GM12878 (cell line): ENCODE data around the gene ARHGAP21. TPM values are rescaled to one million over a fixed set of nuclear protein-coding genes. Genes with fewer than 3 reads are reported as not detected.

Experiments used
- ATAC-seq: fragments of 200-7000 bp; cut with Tn5 transposase; 3 replicates; pipeline ENCODE4 v1.9.1; 2020; ENCODE audit warnings: mild to moderate bottlenecking, moderate library complexity
- BruUV-seq: library from RNA; stranded (reverse); fragments of 400-500 nt; replicated peaks from 2 replicates; lab custom pipeline; 2021; lab: Mats Ljungman, UMichigan
- CTCF ChIA-PET: fragments of 300-600 bp; sonication (Branson Sonifier 250); formaldehyde crosslinking; extraction: SDS; loops from one replicate; lab custom pipeline; 2021; ENCODE audit warnings: inconsistent platforms; lab: Yijun Ruan, JAX
- POLR2A ChIA-PET: fragments of 350-600 bp; formaldehyde crosslinking; extraction: SDS; loops from one replicate; lab custom pipeline; 2021; ENCODE audit warnings: inconsistent platforms; lab: Charles Lee
- RAD21 ChIA-PET: fragments of 300-600 bp; sonication (Branson Sonifier 250); formaldehyde crosslinking; loops from one replicate; lab custom pipeline; 2023; ENCODE audit warnings: antibody characterized with exemption; ENCODE audit not compliant: unreplicated experiment; lab: Charles Lee
- SMC1A ChIA-PET: fragments of 300-600 bp; sonication (Branson Sonifier 250); formaldehyde crosslinking; loops from one replicate; lab custom pipeline; 2023; ENCODE audit not compliant: unreplicated experiment, uncharacterized antibody; lab: Charles Lee
- DNase-seq: peaks from one replicate; pipeline ENCODE4 v3.0.0-alpha.2; 2011; ENCODE audit warnings: low read depth, low spot score
- FAIRE-seq: peaks from 3 replicates; lab custom pipeline; 2011; peaks lifted over from hg19 to GRCh38; lab: Jason Lieb, UNC
- H2AFZ ChIP-seq: 2 replicates; pipeline ENCODE4 v1.6.0; 2011; ENCODE audit warnings: low read depth, low read length, control low read depth; ENCODE audit not compliant: control insufficient read depth
- H3K27ac ChIP-seq: 2 replicates; pipeline ENCODE4 v1.5.1; 2011; ENCODE audit warnings: control low read depth; ENCODE audit not compliant: control insufficient read depth, insufficient read depth
- H3K27me3 ChIP-seq, 2 experiments: replicated peaks in 1 of 2; 2 replicates each; pipeline versions ENCODE4 v1.6.0 to v1.6.1; 2011; ENCODE audit warnings: low read length in 1 of 2; ENCODE audit not compliant: control insufficient read depth in 2 of 2, insufficient read depth in 2 of 2
- H3K36me3 ChIP-seq, 2 experiments: 2 replicates each; pipeline ENCODE4 v1.5.1; 2011; ENCODE audit warnings: low read length in 1 of 2; ENCODE audit not compliant: control insufficient read depth in 2 of 2, insufficient read depth in 2 of 2
- H3K4me1 ChIP-seq: 2 replicates; pipeline ENCODE4 v1.6.1; 2011; ENCODE audit warnings: mild to moderate bottlenecking, low read length, moderate library complexity, mixed read lengths; ENCODE audit not compliant: control insufficient read depth, insufficient read depth
- H3K4me2 ChIP-seq: 2 replicates; pipeline ENCODE4 v1.6.0; 2011; ENCODE audit warnings: control low read depth; ENCODE audit not compliant: control insufficient read depth, insufficient read depth
- H3K4me3 ChIP-seq: fragments of 200-600 bp; sonication (generic); 2 replicates; pipeline ENCODE4 v1.5.1; 2016
- H3K79me2 ChIP-seq: 2 replicates; pipeline ENCODE4 v1.6.0; 2011; ENCODE audit warnings: low read length; ENCODE audit not compliant: control insufficient read depth, insufficient read depth
- H3K9ac ChIP-seq: 2 replicates; pipeline ENCODE4 v1.8.0; 2011; ENCODE audit warnings: low read length, control low read depth, mixed read lengths; ENCODE audit not compliant: control insufficient read depth, insufficient read depth
- H3K9me3 ChIP-seq: replicated peaks from 3 replicates; pipeline ENCODE4 v1.5.1; 2011; ENCODE audit warnings: mild to moderate bottlenecking, low read length; ENCODE audit not compliant: control insufficient read depth, insufficient read depth
- H4K20me1 ChIP-seq: 2 replicates; pipeline ENCODE4 v1.6.0; 2011; ENCODE audit not compliant: control insufficient read depth, insufficient read depth
- ATF3 ChIP-seq: IDR thresholded peaks from 2 replicates; pipeline ENCODE4 v1.6.1; 2011; ENCODE audit warnings: low read depth, mild to moderate bottlenecking, low read length, moderate library complexity, borderline replicate concordance; ENCODE audit errors: extremely low read depth
- BCLAF1 ChIP-seq: fragments of 450-650 bp; IDR thresholded peaks from 2 replicates; pipeline ENCODE4 v1.6.1; 2017; ENCODE audit warnings: antibody characterized with exemption, mild to moderate bottlenecking, moderate library complexity
- BHLHE40 ChIP-seq, 2 experiments: fragments of 450-650 bp in 1 of 2; IDR thresholded peaks; 2 replicates each; pipeline ENCODE4 v1.6.1; 2011 to 2017; ENCODE audit warnings: low read depth in 2 of 2, borderline replicate concordance in 1 of 2, improper control_type of control experiment in 1 of 2, low read length in 1 of 2, mild to moderate bottlenecking in 1 of 2
- DPF2 ChIP-seq: fragments of 450-650 bp; IDR thresholded peaks from 2 replicates; pipeline ENCODE4 v1.6.1; 2017; ENCODE audit warnings: mild to moderate bottlenecking
- HCFC1 ChIP-seq: fragments of 150-350 bp; IDR thresholded peaks from 2 replicates; pipeline ENCODE4 v1.6.1; 2014; ENCODE audit warnings: low read length
- HDGF ChIP-seq: fragments of 450-650 bp; IDR thresholded peaks from 2 replicates; pipeline ENCODE4 v1.6.1; 2016; ENCODE audit warnings: antibody characterized with exemption
- HSF1 ChIP-seq: fragments of 150-350 bp; IDR thresholded peaks from 2 replicates; pipeline ENCODE4 v1.6.1; 2014; ENCODE audit warnings: mild to moderate bottlenecking, low read depth, low read length
- JUNB ChIP-seq: IDR thresholded peaks from 2 replicates; pipeline ENCODE4 v1.6.1; 2016; ENCODE audit warnings: antibody characterized with exemption, mild to moderate bottlenecking
- MTA2 ChIP-seq: fragments of 450-650 bp; IDR thresholded peaks from 2 replicates; pipeline ENCODE4 v1.6.1; 2016; ENCODE audit warnings: low read depth, mild to moderate bottlenecking, moderate library complexity
- MYC ChIP-seq: IDR thresholded peaks from 2 replicates; pipeline ENCODE4 v1.6.1; 2011; ENCODE audit warnings: mild to moderate bottlenecking, low read length, moderate library complexity, inconsistent platforms; ENCODE audit not compliant: insufficient read depth, insufficient replicate concordance, insufficient read length, severe bottlenecking
- POLR2A ChIP-seq: IDR thresholded peaks from 2 replicates; pipeline ENCODE4 v1.6.1; 2011; ENCODE audit warnings: low read depth, mild to moderate bottlenecking, low read length
- RAD21 ChIP-seq: IDR thresholded peaks from 2 replicates; pipeline ENCODE4 v1.6.1; 2011; ENCODE audit warnings: mild to moderate bottlenecking, low read depth, low read length, moderate library complexity; ENCODE audit not compliant: insufficient read depth
- RAD51 ChIP-seq: fragments of 450-650 bp; IDR thresholded peaks from 2 replicates; pipeline ENCODE4 v1.6.1; 2016; ENCODE audit warnings: moderate library complexity, mild to moderate bottlenecking, inconsistent platforms
- RB1 ChIP-seq: fragments of 450-650 bp; formaldehyde crosslinking; IDR thresholded peaks from 2 replicates; pipeline ENCODE4 v1.6.1; 2017; ENCODE audit warnings: mild to moderate bottlenecking, borderline replicate concordance
- SMC3 ChIP-seq: IDR thresholded peaks from 2 replicates; pipeline ENCODE4 v1.6.1; 2011; ENCODE audit warnings: low read length, improper control_type of control experiment, borderline replicate concordance
- TAF1 ChIP-seq: IDR thresholded peaks from 2 replicates; pipeline ENCODE4 v1.6.1; 2011; ENCODE audit warnings: mild to moderate bottlenecking, low read depth, low read length, borderline replicate concordance
- TARDBP ChIP-seq: IDR thresholded peaks from 2 replicates; pipeline ENCODE4 v1.6.1; 2016; ENCODE audit warnings: borderline replicate concordance
- TCF7 ChIP-seq: IDR thresholded peaks from 2 replicates; pipeline ENCODE4 v1.6.1; 2014; ENCODE audit warnings: antibody characterized with exemption, borderline replicate concordance
- ZNF274 ChIP-seq: IDR thresholded peaks from one replicate; pipeline ENCODE4 v1.8.0; 2011; ENCODE audit not compliant: insufficient read length, insufficient read depth
- WGBS: methylation state at CpG from one replicate; pipeline ENCODE4 v1.1.6; 2016; ENCODE audit warnings: low lambda C conversion rate; ENCODE audit not compliant: insufficient replicate concordance, insufficient coverage; ENCODE audit errors: missing lambda C conversion rate; 5-methylcytosine and 5-hydroxymethylcytosine counted together
- in situ Hi-C: fragments of 300-500 bp; cut with MboI; formaldehyde crosslinking; loops from 9 replicates; pipeline ENCODE4 v1.14.3; 2018; ENCODE audit warnings: mixed read lengths
- intact Hi-C: fragments of 100-400 bp; cut with micrococcal nuclease; formaldehyde crosslinking; loops from one replicate; pipeline ENCODE4 v1.14.2; 2022; ENCODE audit not compliant: unreplicated experiment
- polyA plus RNA-seq, 11 experiments: library from polyadenylated mRNA; depleted of rRNA in 4 of 11; unstranded in 6 of 11; stranded (reverse) in 5 of 11; fragments of >200 nt; fragmentation: Nextera tagmentation in 4 of 11; fragmentation: Illumina TruSeq in 1 of 11; extraction: Ambion mirVana in 4 of 11; extraction: Trizol in 1 of 11; gene quantifications; 1 replicate in 1 of 11; 2 replicates in 10 of 11; pipeline versions ENCODE4 v1.2.1 to v1.2.3, GENCODE V29; 2011 to 2016; ENCODE audit warnings: inconsistent platforms in 2 of 11, missing spikeins in 2 of 11, low read depth in 1 of 11
- total RNA-seq, 4 experiments: library from RNA; depleted of rRNA in 3 of 4; stranded (reverse); fragments of >200 nt in 3 of 4; fragmentation: Illumina TruSeq in 1 of 4; extraction: Trizol in 1 of 4; gene quantifications; 2 replicates each; pipeline versions ENCODE4 v1.2.1 to v1.2.3, GENCODE V29; 2013 to 2021

Gene ARHGAP21
- total and polyA plus RNA-seq, 10 of the 15 experiments (the other 5 are each of a cell fraction or from before 2014, with no cell fraction given): 11.7 to 103 (median 37.6) TPM

GRCh38 chr10:24579448-24579847 is 144.2 kb downstream of the ARHGAP21 start (continued):
- TF ChIP-seq BCLAF1 (no peak), ATF3 (no peak), HDGF (no peak), SMC3 (no peak), JUNB (no peak), RB1 (no peak), ZNF274 (no peak)

- Histone ChIP-seq H4K20me1 (no peaks in the 10 kb centered on the region), H3K36me3 (no peaks in the 10 kb centered on the region), H3K9me3 (no peaks in the 10 kb centered on the region), H3K4me1 (no peaks in the 10 kb centered on the region), H3K4me2 (no peak overlapping the region), H3K27ac (no peak overlapping the region), H2AFZ (no peak overlapping the region), H3K27me3 (no peaks in the 10 kb centered on the region), H3K9ac (no peak overlapping the region), H3K79me2 (no peaks in the 10 kb centered on the region), H3K4me3 (no peak overlapping the region)
- in situ Hi-C loops: no loop called here
- POLR2A ChIA-PET: no interaction called here
- CTCF ChIA-PET: interaction anchor here (0.7 to 1.2 kb wide), 2 partner anchors 17 to 19 kb away, joined by 3 to 4 read pairs; no protein-coding TSS in a partner anchor
- SMC1A ChIA-PET: interaction anchor here (0.9 kb wide), 1 partner anchor 19 kb away, joined by 3 read pairs; no protein-coding TSS in a partner anchor
- no TSS peak for BruUV-seq
- intact Hi-C loops: no loop called here
- WGBS: 51% methylated on average over 10 of the region's 10 CpGs
- RAD21 ChIA-PET: interaction anchor here (1.8 kb wide), 1 partner anchor 18 kb away, joined by 4 read pairs; no protein-coding TSS in a partner anchor
- DNase-seq (no peak), ATAC-seq (peak; percentile 12; the same call in 2 of the 3 replicates), FAIRE-seq (no peak)
- no peak for TF ChIP-seq RAD21
- TF ChIP-seq DPF2: no peak
- TF ChIP-seq HSF1: no peak
- no peak for TF ChIP-seq MTA2
- TF ChIP-seq HCFC1: no peak
- no peak for TF ChIP-seq TCF7
- TF ChIP-seq RAD51: peak; percentile 33; the same call in 1 of the 2 replicates
- TF ChIP-seq BHLHE40 (IDR thresholded peaks at IDR 0.05; ENCODE audit: borderline replicate concordance in 1 of 2, low read depth in 2 of 2, low read length in 1 of 2): peak in 1 of 2 experiments; percentile 34; a peak in 2 of 4 replicates
- TF ChIP-seq TARDBP: no peak
- TF ChIP-seq JUNB: no peak
- no peak for TF ChIP-seq TAF1
- TF ChIP-seq MYC: no peak
- TF ChIP-seq POLR2A: no peak
These were observed 148.1 kb downstream of the ARHGAP21 start for GRCh38 chr10:24575481-24576002.
